Small intestine (tissue), 7 donors: Measurements from ENCODE around the gene LGALS7. TPM values are rescaled to one million over a fixed set of nuclear protein-coding genes. Genes with fewer than 3 reads are reported as not detected.
A peak's percentile ranks its signal among the peaks of the same experiment; 100 is the strongest.
"Not testable (repeated sequence)": the region's sequence is repeated elsewhere in the genome, so short reads cannot be mapped to it uniquely, and the experiment has no call there.

ENCODE experiments used
- DNase-seq, 2 donors: peaks; one replicate each; pipeline versions ENCODE4 v3.0.0 to v3.0.0-alpha.2; 2013
- FAIRE-seq: peaks from 2 replicates; lab custom pipeline; 2012; peaks lifted over from hg19 to GRCh38; lab: Jason Lieb, UNC
- H3K27ac ChIP-seq, 3 donors: one replicate each; pipeline ENCODE4 v1.5.1; 2013; ENCODE audit warnings: low read length in 2 of 3, mild to moderate bottlenecking in 2 of 3, control low read depth in 1 of 3, inconsistent platforms in 1 of 3, low read depth in 1 of 3, moderate library complexity in 1 of 3
- H3K27me3 ChIP-seq, 3 donors: one replicate each; pipeline ENCODE4 v1.6.1; 2013; ENCODE audit warnings: low read length in 3 of 3, inconsistent platforms in 1 of 3; ENCODE audit not compliant: control insufficient read depth in 3 of 3, insufficient read depth in 3 of 3
- H3K36me3 ChIP-seq, 3 donors: one replicate each; pipeline ENCODE4 v1.6.1; 2013; ENCODE audit warnings: low read length in 3 of 3, inconsistent platforms in 1 of 3, low read depth in 1 of 3, mild to moderate bottlenecking in 1 of 3, moderate library complexity in 1 of 3; ENCODE audit not compliant: control insufficient read depth in 3 of 3, insufficient read depth in 2 of 3
- H3K4me1 ChIP-seq, 3 donors: one replicate each; pipeline ENCODE4 v1.6.1; 2013; ENCODE audit warnings: low read length in 2 of 3, inconsistent platforms in 1 of 3, low read depth in 1 of 3, mild to moderate bottlenecking in 1 of 3, moderate library complexity in 1 of 3; ENCODE audit not compliant: control insufficient read depth in 3 of 3, insufficient read depth in 2 of 3
- H3K4me3 ChIP-seq, 3 donors: one replicate each; pipeline ENCODE4 v1.5.1; 2013; ENCODE audit warnings: low read length in 3 of 3, control low read depth in 1 of 3, inconsistent platforms in 1 of 3, low read depth in 1 of 3, mild to moderate bottlenecking in 1 of 3, moderate library complexity in 1 of 3
- H3K9me3 ChIP-seq, 2 donors: one replicate each; pipeline ENCODE4 v1.6.1; 2013; ENCODE audit warnings: low read depth in 1 of 2, low read length in 1 of 2; ENCODE audit not compliant: control insufficient read depth in 2 of 2, insufficient read depth in 1 of 2
- WGBS, 3 donors: extraction: QIAGEN DNeasy Blood & Tissue Kit; methylation state at CpG; one replicate each; pipeline ENCODE4 v1.1.7; 2013; 5-methylcytosine and 5-hydroxymethylcytosine counted together
- polyA plus RNA-seq, 4 donors: library from polyadenylated mRNA; stranded (reverse) in 3 of 4; unstranded in 1 of 4; fragments of 200-250 nt in 3 of 4; fragments of 120-200 nt in 1 of 4; gene quantifications; one replicate each; pipeline versions ENCODE4 v1.2.1 to v1.2.3, GENCODE V29; 2013
- donor health status: healthy with polysubstance abuse.
- donor health status: control.
- donor health status: control.
- donor health status: Bipolar disorder and iron deficiency.
- donor health status: healthy.

LGALS7 gene
- polyA plus RNA-seq, 4 donors: 1.1 to 9.2 TPM; not detected in 2

DNA sequence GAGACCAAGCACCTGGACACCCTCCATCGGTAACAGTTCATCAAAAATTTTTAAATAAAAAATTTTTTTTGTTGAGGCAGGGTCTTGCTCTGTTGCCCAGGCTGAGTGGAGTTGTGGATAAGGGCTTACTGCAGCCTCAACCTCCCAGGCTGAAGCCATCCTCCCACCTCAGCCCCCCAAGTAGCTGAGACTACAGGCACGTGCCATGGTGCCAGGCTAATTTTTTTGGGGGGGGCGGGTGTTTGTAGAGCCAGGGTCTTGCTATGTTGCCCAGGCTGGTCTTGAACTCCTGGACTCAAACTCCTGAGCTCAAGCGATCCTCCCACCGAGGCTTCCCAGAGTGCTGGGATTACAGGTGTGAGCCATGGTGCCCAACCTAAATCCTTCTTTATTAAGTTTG is 20.4 kb upstream of the LGALS7 start:
- Histone ChIP-seq H3K36me3 (peaks cover 0 to under 1% (median 0%) of the 10 kb centered on the region in 3 donors), H3K9me3 (peaks cover 0 to under 1% of the 10 kb centered on the region in 2 donors), H3K4me3 (no peak overlapping the region), H3K27ac (no peak overlapping the region), H3K4me1 (peaks cover 0 to 13% (median 0%) of the 10 kb centered on the region in 3 donors), H3K27me3 (no peaks in the 10 kb centered on the region)
- DNase-seq (no peak), FAIRE-seq (no peak)
- WGBS, 3 donors: 93 to 96% (median 95%) methylated on average over 5 of the region's 5 CpGs

DNA sequence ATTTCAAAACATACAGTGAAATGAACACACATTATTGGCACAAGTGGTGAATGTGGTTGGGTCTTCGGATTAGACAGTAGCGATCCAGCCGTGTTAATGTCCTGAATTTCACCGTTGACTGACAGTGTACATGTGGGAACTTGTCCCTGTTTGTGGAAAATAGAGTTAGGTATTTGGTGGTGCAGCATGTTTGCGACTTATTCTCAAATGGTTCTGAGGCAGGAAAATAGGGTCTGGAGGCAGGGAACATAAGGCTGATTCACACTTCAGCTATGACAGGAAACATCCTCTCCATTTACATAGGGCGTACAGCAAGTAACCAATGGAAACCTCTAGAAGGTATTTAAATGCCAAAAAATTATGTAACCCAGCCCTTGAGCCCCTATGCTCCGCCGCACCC is 19.9 kb upstream of the LGALS7 start:
- Histone ChIP-seq H3K4me3 (no peak overlapping the region), H3K9me3 (no peaks in the 10 kb centered on the region), H3K27ac (peak overlapping the region in 2 of 3 donors; percentile 40 to 63), H3K36me3 (no peaks in the 10 kb centered on the region), H3K4me1 (peaks cover 0 to 17% (median 0%) of the 10 kb centered on the region in 3 donors), H3K27me3 (no peaks in the 10 kb centered on the region)
- no peak for FAIRE-seq
- no peak for DNase-seq
- WGBS, 3 donors: 73 to 85% (median 73%) methylated on average over 8 of the region's 8 CpGs

DNA sequence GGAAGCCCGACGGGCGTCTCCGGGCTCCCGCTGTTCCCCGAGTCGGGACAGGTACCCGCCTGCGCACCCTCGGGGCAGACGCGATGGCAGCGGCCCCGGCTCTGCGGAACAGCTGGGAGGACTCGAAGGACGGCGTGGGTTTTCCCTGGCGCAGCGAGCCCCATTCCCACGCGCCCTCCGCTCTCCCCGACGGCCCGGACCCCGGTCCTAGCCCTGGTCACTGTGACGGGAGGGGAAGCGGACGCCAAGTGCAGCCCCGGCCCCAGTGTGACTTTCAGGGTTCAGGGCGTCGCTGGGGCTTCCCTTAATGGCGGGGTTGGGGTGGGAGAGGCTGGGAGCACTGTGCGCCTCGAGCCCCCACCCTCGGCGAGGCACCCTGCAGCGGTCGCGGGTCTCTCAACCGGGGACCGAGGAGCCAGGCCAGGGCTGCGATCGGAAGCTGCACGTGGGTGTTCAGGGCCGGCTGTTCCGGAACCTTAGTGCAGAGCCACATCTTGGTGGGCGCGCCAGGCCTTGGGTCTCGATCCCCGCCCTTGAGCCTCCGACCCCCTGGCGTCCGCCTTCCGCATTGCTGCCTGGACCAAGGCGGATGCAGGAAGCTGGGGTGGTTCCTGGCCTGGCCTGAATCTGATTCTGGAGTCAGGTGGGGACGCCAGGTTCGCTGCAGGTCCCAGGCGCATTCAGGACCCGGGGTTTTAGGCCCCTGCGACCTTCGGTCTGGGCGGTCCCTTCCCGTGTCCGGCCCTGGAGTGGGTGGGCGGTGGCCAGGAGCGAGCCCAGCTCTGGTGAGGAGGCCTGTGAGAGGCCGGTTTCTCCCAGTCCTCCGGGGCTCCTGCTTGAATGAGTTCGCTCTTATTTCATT is 19.2 kb upstream of the LGALS7 start:
- 12 to 20% (median 16%) methylated on average over 58 to 66 of the region's 71 CpGs for WGBS, 3 donors
- Histone ChIP-seq H3K9me3 (no peaks in the 10 kb centered on the region), H3K27ac (peak overlapping the region in 2 of 3 donors; percentile 33 to 63), H3K4me3 (peak overlapping the region in 2 of 3 donors; percentile 16 to 42), H3K36me3 (no peaks in the 10 kb centered on the region), H3K4me1 (peaks cover 0 to 17% (median 0%) of the 10 kb centered on the region in 3 donors), H3K27me3 (no peaks in the 10 kb centered on the region)
- FAIRE-seq (no peak), DNase-seq (peak in 1 of 2 donors; percentile 80)

DNA sequence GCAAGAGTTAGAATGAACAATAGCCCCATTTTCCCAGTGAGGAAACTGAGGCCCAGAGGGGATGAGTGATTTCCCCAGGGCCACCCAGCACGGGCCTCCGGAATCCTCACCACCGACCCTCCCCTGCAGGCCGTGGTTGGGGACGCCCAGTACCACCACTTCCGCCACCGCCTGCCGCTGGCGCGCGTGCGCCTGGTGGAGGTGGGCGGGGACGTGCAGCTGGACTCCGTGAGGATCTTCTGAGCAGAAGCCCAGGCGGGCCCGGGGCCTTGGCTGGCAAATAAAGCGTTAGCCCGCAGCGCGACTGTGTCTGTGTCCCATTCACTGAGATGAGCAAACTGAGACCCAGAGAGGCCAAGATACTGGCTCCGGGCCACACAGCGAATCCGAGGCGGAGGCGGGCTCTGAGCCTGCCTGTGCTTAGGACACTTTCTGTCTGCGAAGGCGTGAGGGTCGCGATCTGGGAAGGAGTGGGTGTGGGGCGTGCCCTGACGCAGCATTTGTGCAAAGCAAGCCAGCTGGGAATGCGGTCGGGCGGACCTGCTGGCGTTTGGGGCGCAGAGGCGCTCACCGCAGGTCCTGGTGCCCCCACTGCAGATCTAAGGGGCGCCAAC is 18.2 kb upstream of the LGALS7 start:
- no CpG with 5 or more reads among the region's 40 CpGs for WGBS, 3 donors

DNA sequence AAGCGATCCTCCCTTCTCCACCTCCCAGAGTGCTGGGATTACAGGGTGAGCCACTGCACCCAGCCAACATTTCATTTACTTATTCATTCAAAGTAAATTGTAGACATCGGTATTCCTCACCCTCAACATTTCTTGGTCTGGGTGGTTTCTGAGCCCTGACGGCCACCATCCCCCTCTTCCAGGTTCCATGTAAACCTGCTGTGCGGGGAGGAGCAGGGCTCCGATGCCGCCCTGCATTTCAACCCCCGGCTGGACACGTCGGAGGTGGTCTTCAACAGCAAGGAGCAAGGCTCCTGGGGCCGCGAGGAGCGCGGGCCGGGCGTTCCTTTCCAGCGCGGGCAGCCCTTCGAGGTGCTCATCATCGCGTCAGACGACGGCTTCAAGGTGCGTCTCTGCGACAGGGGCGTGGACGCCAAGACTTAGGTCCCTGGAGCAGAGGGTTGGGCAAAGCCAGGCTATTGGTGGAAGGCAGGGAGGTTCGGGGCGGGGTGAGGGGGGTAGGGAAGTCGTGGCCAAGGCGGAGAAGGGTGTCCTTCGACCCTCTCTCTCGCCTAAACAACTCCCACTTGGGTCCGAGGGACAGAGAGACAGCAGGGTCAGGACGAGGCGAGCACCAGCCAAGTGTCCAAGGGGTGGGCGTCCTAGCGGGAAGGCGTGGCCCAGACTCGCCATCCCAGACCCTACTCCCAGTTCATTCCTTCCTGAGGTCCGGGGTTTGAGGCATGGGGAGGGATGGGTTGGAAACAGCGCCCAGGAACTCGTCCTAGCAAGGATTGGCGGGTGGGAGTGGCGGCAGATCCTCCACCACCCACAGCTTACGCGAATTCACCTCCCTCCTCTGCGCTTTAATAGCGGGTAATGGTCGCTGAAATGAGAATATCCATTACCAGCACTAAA is 17.4 kb upstream of the LGALS7 start:
- WGBS, 3 donors: 67 to 85% (median 78%) methylated on average over 11 to 16 of the region's 49 CpGs
- not testable (repeated sequence) for FAIRE-seq, H3K36me3 ChIP-seq, DNase-seq, H3K27ac ChIP-seq, H3K27me3 ChIP-seq, H3K9me3 ChIP-seq
- peaks cover 0 to 17% (median 0%) of the 10 kb centered on the region in 3 donors for H3K4me1 ChIP-seq
- H3K4me3 ChIP-seq: peak overlapping the region in 1 of 3 donors; percentile 22

More for the DNA sequence above, 18.2 kb upstream of the LGALS7 start:
- H3K36me3 ChIP-seq, H3K27me3 ChIP-seq, H3K27ac ChIP-seq, FAIRE-seq, DNase-seq, H3K9me3 ChIP-seq: not testable (repeated sequence)
- Histone ChIP-seq H3K4me1 (peaks cover 0 to 17% (median 0%) of the 10 kb centered on the region in 3 donors), H3K4me3 (peak overlapping the region in 1 of 3 donors; percentile 22)

DNA sequence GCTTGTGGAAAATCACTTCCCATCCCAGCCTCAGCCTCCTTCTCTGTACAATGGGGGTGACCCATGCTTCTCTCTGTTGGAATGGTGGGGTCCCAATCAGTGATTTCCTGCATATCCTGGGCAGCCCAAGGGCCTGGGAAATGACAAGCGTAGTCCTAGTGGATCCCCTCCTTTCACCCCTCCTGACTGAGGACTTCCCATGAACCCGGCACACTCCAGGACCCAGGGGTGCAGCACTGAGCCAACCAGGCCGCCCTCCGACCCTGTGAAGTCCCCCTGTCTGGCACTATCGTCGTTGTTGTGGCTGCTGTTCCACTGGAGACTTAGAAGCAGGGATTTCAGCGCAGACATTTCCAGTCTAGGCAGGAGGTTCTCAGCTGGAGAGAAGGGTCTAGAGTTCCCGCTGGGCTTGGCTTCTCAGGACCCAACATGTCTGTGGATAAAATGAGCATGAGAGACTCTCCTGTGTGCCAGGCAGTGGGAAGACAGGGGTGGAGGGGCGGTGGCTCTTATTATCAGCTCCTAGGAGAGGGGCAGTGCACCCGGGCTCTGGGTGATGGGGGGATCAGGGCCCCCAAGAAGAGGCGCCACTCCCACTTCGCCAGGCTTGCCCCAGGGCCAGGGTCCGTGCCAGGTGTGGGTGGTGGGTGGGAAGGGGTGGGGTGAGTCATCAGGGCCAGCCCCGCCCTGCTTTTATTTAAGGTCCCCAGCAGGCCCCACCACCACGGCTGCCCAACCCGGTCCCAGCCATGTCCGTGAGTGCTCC is 15.3 kb upstream of the LGALS7 start, which contains the start of gene LGALS7B:
Gene LGALS7B, plus strand, starts transcription at position 723 of the 766 bp plus-strand sequence. Its CDS starts 27 bp downstream, at position 750.
- DNase-seq: peak in 1 of 2 donors; percentile 41
- no peak within 1 kb of the TSS for H3K4me3 ChIP-seq
- peaks cover 0 to 5% of the 10 kb centered on the region in 2 donors for H3K9me3 ChIP-seq
- H3K4me1 ChIP-seq: peaks cover 0 to 20% (median 0%) of the 10 kb centered on the region in 3 donors
- no peaks in the 10 kb centered on the region for H3K27me3 ChIP-seq
- 62 to 71% (median 69%) methylated on average over 11 to 14 of the region's 17 CpGs for WGBS, 3 donors
- FAIRE-seq: no peak
- H3K36me3 ChIP-seq: no peaks in the 10 kb centered on the region
- no peak within 1 kb of the TSS for H3K27ac ChIP-seq

DNA sequence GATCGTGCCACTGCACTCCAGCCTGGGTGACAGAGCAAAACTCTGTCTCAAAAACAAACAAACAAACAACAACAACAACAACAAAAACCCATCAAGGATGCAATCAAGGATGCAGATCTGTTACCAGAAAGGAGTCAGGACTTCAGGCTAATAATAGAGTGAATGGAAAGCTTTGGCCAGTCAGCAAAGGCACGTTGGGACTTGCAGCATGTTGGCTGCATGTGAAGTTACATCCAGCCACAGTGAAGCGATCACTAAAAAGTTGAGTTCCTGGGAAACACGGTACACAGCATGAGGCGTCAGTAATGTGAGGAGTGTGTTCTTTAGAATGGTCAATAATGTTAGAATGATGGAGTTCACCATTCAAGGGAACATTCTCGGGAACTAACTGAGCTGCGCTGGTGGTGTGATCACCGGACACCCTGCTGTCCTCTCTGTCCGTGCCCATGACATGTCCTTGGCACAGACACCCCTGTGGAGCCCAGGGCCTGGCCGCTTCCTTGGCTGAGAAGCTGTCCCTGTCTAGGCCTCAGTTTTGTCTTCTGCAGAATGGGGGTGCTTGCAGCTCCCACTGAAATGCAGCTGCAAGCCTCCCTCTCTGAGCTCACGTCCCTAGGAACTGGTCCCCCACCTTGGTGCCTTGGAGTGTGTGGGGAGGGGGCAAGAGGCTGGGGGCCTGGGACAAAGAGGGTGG is 13.4 kb upstream of the LGALS7 start:
- Histone ChIP-seq H3K9me3 (peaks cover 0 to 5% of the 10 kb centered on the region in 2 donors), H3K4me3 (no peak overlapping the region), H3K36me3 (no peaks in the 10 kb centered on the region), H3K27me3 (no peaks in the 10 kb centered on the region), H3K4me1 (peaks cover 0 to 9% (median 0%) of the 10 kb centered on the region in 3 donors), H3K27ac (no peak overlapping the region)
- 85 to 95% (median 90%) methylated on average over 11 of the region's 11 CpGs for WGBS, 3 donors
- DNase-seq (no peak), FAIRE-seq (no peak)
